HepG2 (cell line): ENCODE measurements around the gene PLSCR3. TPM values are rescaled to one million over a fixed set of nuclear protein-coding genes. Genes with fewer than 3 reads are reported as not detected.

Experiments used
- FOXM1 ChIP-seq: sonication (generic); formaldehyde crosslinking; IDR thresholded peaks from 2 replicates; pipeline ENCODE4 v1.5.0; 2020; ENCODE audit warnings: missing genetic modification reagents
- HOXA3 ChIP-seq: sonication (generic); formaldehyde crosslinking; IDR thresholded peaks from 2 replicates; pipeline ENCODE4 v1.5.0; 2020; ENCODE audit warnings: missing genetic modification reagents
- KLF11 ChIP-seq: IDR thresholded peaks from 2 replicates; pipeline ENCODE4 v1.6.1; 2016; ENCODE audit warnings: missing compliant biosample characterization
- KLF13 ChIP-seq: sonication (generic); formaldehyde crosslinking; IDR thresholded peaks from 2 replicates; pipeline ENCODE4 v1.4.0; 2020; ENCODE audit warnings: mild to moderate bottlenecking, missing genetic modification reagents
- MLLT10 ChIP-seq: sonication (generic); formaldehyde crosslinking; IDR thresholded peaks from 2 replicates; pipeline ENCODE4 v1.4.0; 2020; ENCODE audit warnings: missing genetic modification reagents
- NFATC3 ChIP-seq: sonication (generic); formaldehyde crosslinking; IDR thresholded peaks from 2 replicates; pipeline ENCODE4 v1.5.1; 2020; ENCODE audit warnings: mild to moderate bottlenecking, missing genetic modification reagents
- NFE2 ChIP-seq: sonication (generic); formaldehyde crosslinking; IDR thresholded peaks from 2 replicates; pipeline ENCODE4 v1.4.0; 2020; ENCODE audit warnings: missing genetic modification reagents
- NR2C2 ChIP-seq: sonication (generic); formaldehyde crosslinking; IDR thresholded peaks from 2 replicates; pipeline ENCODE4 v1.4.0; 2020; ENCODE audit warnings: missing genetic modification reagents, mild to moderate bottlenecking, moderate library complexity, borderline replicate concordance
- PRPF4 ChIP-seq: fragments of 200-400 bp; formaldehyde crosslinking; IDR thresholded peaks from 2 replicates; pipeline ENCODE4 v1.6.1; 2016; ENCODE audit warnings: low read length, low read depth; ENCODE audit not compliant: poor library complexity, severe bottlenecking
- SP2 ChIP-seq: sonication (generic); formaldehyde crosslinking; IDR thresholded peaks from 2 replicates; pipeline ENCODE4 v1.5.1; 2020; ENCODE audit warnings: mild to moderate bottlenecking, missing genetic modification reagents
- U2AF2 ChIP-seq: fragments of 200-400 bp; formaldehyde crosslinking; IDR thresholded peaks from 2 replicates; pipeline ENCODE4 v1.6.1; 2017; ENCODE audit warnings: low read depth, mild to moderate bottlenecking, low read length
- ZNF331 ChIP-seq: sonication (generic); formaldehyde crosslinking; IDR thresholded peaks from 2 replicates; pipeline ENCODE4 v1.4.0; 2020; ENCODE audit warnings: missing genetic modification reagents
- ZNF564 ChIP-seq: sonication (generic); formaldehyde crosslinking; IDR thresholded peaks from 2 replicates; pipeline ENCODE4 v1.8.1; 2023; ENCODE audit warnings: mild to moderate bottlenecking, missing genetic modification reagents
- ZNF850 ChIP-seq: sonication (generic); formaldehyde crosslinking; conservative IDR thresholded peaks from 2 replicates; pipeline ENCODE4 v1.9.0; 2021; ENCODE audit warnings: mild to moderate bottlenecking, missing genetic modification reagents
- polyA plus RNA-seq, 8 experiments: library from polyadenylated mRNA; depleted of rRNA in 3 of 8; stranded (reverse) in 7 of 8; unstranded in 1 of 8; fragments of >200 nt; fragmentation: Illumina TruSeq in 4 of 8; extraction: Trizol in 4 of 8; gene quantifications; 2 replicates each; pipeline versions ENCODE4 v1.2.1 to v1.2.3, GENCODE V29; 2011 to 2016; ENCODE audit warnings: low read depth in 4 of 8, missing spikeins in 1 of 8, mixed read lengths in 1 of 8; ENCODE audit not compliant: insufficient read depth in 1 of 8
- total RNA-seq, 5 experiments: library from RNA; depleted of rRNA; stranded (reverse); fragments of >200 nt; fragmentation: Illumina TruSeq; extraction: Trizol; gene quantifications; 2 replicates each; pipeline ENCODE4 v1.2.3, GENCODE V29; 2016; ENCODE audit warnings: low read depth in 1 of 5
- TF ChIP-seq, protein P1 (sequence below): sonication (generic); formaldehyde crosslinking; IDR thresholded peaks from 2 replicates; pipeline ENCODE4 v1.8.0; 2022; ENCODE audit warnings: mild to moderate bottlenecking, missing genetic modification reagents, moderate library complexity
- TF ChIP-seq, protein P2 (sequence below): sonication (generic); formaldehyde crosslinking; conservative IDR thresholded peaks from 2 replicates; pipeline ENCODE4 v1.8.0; 2022; ENCODE audit warnings: missing genetic modification reagents
- TF ChIP-seq, protein P3 (sequence below): fragments of 450-650 bp; IDR thresholded peaks from 2 replicates; pipeline ENCODE4 v1.6.1; 2017; ENCODE audit warnings: mild to moderate bottlenecking
- TF ChIP-seq, protein P4 (sequence below): sonication (generic); formaldehyde crosslinking; IDR thresholded peaks from 2 replicates; pipeline ENCODE4 v1.8.0; 2022; ENCODE audit warnings: mild to moderate bottlenecking, missing genetic modification reagents, moderate library complexity
- TF ChIP-seq, protein P5 (sequence below): sonication (generic); formaldehyde crosslinking; IDR thresholded peaks from 2 replicates; pipeline ENCODE4 v1.4.0; 2020; ENCODE audit warnings: mild to moderate bottlenecking, missing genetic modification reagents, borderline replicate concordance

The PLSCR3 gene
- total and polyA plus RNA-seq, 2 of the 13 experiments (the other 11 are each of a cell fraction or from before 2014, with no cell fraction given) = 5.6 to 6.2 TPM

DNA sequence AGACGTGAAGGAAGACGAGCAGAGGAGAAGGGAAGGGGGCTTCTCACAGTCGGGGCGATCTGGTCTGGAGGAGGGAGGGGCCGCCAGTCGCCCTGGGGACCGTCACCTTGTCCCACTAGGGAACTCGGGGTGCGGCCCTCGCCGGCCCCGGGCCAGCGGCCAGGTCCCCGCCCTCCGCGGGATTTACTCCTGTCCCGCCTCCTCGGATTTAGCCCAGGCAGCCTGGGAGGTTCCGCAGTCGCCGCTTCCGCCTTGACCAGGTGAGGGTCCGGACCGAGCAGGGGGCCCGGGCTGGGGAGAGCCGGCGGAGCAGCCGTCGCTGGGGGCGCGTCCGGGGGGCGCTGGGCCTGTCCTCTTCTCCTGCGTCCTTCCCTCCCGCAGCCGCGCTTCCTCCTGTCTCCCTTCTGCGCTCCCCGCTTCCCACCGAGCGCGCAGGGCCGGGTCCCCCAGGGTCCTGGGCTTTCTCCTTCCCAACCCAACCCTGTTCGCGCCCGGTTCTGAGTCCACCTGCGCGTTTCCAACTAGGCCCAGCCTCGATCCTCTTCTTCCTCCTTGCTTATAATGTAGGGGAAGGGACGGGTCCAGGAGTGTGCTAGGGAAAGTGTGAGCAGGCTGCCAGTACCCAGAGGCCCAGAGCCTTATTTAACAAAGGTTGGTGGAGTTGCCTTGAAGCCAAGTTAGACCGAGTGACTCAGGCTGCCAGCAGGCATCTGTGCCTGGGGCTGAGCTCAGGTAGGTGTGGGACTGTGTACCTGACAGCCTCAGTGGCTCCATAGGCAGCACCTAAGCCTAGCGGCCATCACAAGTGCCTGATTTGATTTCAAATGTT is 13.3 kb downstream of the PLSCR3 start, which contains the start of gene TNK1 (continued):
- TF ChIP-seq U2AF2 = no peak
- TF ChIP-seq ZNF331 (CRISPR knock-in tag) = no peak
- TF ChIP-seq NFATC3 (CRISPR knock-in tag) = no peak
- TF ChIP-seq, protein P1, sequence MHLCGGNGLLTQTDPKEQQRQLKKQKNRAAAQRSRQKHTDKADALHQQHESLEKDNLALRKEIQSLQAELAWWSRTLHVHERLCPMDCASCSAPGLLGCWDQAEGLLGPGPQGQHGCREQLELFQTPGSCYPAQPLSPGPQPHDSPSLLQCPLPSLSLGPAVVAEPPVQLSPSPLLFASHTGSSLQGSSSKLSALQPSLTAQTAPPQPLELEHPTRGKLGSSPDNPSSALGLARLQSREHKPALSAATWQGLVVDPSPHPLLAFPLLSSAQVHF (CRISPR knock-in tag) = no peak
- TF ChIP-seq MLLT10 (CRISPR knock-in tag) = no peak
- no peak for TF ChIP-seq FOXM1
- TF ChIP-seq, protein P2, sequence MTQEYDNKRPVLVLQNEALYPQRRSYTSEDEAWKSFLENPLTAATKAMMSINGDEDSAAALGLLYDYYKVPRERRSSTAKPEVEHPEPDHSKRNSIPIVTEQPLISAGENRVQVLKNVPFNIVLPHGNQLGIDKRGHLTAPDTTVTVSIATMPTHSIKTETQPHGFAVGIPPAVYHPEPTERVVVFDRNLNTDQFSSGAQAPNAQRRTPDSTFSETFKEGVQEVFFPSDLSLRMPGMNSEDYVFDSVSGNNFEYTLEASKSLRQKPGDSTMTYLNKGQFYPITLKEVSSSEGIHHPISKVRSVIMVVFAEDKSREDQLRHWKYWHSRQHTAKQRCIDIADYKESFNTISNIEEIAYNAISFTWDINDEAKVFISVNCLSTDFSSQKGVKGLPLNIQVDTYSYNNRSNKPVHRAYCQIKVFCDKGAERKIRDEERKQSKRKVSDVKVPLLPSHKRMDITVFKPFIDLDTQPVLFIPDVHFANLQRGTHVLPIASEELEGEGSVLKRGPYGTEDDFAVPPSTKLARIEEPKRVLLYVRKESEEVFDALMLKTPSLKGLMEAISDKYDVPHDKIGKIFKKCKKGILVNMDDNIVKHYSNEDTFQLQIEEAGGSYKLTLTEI (CRISPR knock-in tag) = no peak
- TF ChIP-seq SP2 (CRISPR knock-in tag) = no peak
- peak; percentile 17; the same call in 1 of the 2 replicates for TF ChIP-seq HOXA3 (CRISPR knock-in tag)
- TF ChIP-seq PRPF4 = no peak
- TF ChIP-seq NR2C2 = 0 out of 2 replicates have a peak, but pooled peaks have one; percentile 27
- no peak for TF ChIP-seq ZNF564
- TF ChIP-seq, protein P3, sequence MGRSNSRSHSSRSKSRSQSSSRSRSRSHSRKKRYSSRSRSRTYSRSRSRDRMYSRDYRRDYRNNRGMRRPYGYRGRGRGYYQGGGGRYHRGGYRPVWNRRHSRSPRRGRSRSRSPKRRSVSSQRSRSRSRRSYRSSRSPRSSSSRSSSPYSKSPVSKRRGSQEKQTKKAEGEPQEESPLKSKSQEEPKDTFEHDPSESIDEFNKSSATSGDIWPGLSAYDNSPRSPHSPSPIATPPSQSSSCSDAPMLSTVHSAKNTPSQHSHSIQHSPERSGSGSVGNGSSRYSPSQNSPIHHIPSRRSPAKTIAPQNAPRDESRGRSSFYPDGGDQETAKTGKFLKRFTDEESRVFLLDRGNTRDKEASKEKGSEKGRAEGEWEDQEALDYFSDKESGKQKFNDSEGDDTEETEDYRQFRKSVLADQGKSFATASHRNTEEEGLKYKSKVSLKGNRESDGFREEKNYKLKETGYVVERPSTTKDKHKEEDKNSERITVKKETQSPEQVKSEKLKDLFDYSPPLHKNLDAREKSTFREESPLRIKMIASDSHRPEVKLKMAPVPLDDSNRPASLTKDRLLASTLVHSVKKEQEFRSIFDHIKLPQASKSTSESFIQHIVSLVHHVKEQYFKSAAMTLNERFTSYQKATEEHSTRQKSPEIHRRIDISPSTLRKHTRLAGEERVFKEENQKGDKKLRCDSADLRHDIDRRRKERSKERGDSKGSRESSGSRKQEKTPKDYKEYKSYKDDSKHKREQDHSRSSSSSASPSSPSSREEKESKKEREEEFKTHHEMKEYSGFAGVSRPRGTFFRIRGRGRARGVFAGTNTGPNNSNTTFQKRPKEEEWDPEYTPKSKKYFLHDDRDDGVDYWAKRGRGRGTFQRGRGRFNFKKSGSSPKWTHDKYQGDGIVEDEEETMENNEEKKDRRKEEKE = no peak
- TF ChIP-seq, protein P4, sequence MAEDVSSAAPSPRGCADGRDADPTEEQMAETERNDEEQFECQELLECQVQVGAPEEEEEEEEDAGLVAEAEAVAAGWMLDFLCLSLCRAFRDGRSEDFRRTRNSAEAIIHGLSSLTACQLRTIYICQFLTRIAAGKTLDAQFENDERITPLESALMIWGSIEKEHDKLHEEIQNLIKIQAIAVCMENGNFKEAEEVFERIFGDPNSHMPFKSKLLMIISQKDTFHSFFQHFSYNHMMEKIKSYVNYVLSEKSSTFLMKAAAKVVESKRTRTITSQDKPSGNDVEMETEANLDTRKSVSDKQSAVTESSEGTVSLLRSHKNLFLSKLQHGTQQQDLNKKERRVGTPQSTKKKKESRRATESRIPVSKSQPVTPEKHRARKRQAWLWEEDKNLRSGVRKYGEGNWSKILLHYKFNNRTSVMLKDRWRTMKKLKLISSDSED = no peak
- no peak for TF ChIP-seq KLF11
- TF ChIP-seq NFE2 (CRISPR knock-in tag) = no peak
- TF ChIP-seq, protein P5, sequence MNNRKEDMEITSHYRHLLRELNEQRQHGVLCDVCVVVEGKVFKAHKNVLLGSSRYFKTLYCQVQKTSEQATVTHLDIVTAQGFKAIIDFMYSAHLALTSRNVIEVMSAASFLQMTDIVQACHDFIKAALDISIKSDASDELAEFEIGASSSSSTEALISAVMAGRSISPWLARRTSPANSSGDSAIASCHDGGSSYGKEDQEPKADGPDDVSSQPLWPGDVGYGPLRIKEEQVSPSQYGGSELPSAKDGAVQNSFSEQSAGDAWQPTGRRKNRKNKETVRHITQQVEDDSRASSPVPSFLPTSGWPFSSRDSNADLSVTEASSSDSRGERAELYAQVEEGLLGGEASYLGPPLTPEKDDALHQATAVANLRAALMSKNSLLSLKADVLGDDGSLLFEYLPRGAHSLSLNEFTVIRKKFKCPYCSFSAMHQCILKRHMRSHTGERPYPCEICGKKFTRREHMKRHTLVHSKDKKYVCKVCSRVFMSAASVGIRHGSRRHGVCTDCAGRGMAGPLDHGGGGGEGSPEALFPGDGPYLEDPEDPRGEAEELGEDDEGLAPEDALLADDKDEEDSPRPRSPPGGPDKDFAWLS (CRISPR knock-in tag) = no peak
- no peak for TF ChIP-seq ZNF850 (CRISPR knock-in tag)
- no peak for TF ChIP-seq KLF13 (CRISPR knock-in tag)
